ENCODE results near the gene TNFSF9.

The TNFSF9 gene, protein sequence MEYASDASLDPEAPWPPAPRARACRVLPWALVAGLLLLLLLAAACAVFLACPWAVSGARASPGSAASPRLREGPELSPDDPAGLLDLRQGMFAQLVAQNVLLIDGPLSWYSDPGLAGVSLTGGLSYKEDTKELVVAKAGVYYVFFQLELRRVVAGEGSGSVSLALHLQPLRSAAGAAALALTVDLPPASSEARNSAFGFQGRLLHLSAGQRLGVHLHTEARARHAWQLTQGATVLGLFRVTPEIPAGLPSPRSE

DNA sequence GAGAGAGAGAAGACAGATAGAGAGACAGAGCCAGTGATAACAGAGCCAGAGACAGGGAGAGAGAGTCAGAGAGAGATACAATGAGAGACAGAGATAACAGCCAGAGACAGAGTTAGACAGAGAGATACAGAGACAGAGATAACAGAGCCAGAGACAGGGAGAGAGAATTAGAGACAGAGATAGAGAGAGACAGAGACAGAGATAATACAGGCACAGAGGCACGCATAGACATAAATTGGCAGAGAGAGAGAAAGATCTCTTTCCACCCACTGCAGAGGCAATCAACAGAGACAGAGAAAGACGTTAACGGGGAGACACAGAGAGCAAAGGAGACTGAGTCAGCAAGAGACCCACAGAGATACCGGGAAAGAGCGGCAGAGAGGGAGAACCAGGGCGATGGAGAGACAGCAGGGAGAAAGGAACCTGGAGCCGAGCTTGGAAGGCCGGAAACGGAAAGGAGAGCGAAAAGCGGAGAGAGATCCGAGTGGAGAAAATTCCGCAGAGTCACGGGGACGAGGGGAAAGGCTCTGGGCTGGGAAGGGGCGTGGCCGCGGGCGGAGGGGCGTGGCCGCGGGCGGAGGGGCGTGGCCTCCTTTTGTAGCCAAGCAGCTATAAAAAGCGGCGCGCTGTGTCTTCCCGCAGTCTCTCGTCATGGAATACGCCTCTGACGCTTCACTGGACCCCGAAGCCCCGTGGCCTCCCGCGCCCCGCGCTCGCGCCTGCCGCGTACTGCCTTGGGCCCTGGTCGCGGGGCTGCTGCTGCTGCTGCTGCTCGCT lies at the start of gene TNFSF9:
TSS of gene TNFSF9 (plus strand) at position 641 of the 777 bp plus-strand sequence. CDS start at position 652, 11 bp downstream.
- peak; percentile 85 for DNase-seq

DNA sequence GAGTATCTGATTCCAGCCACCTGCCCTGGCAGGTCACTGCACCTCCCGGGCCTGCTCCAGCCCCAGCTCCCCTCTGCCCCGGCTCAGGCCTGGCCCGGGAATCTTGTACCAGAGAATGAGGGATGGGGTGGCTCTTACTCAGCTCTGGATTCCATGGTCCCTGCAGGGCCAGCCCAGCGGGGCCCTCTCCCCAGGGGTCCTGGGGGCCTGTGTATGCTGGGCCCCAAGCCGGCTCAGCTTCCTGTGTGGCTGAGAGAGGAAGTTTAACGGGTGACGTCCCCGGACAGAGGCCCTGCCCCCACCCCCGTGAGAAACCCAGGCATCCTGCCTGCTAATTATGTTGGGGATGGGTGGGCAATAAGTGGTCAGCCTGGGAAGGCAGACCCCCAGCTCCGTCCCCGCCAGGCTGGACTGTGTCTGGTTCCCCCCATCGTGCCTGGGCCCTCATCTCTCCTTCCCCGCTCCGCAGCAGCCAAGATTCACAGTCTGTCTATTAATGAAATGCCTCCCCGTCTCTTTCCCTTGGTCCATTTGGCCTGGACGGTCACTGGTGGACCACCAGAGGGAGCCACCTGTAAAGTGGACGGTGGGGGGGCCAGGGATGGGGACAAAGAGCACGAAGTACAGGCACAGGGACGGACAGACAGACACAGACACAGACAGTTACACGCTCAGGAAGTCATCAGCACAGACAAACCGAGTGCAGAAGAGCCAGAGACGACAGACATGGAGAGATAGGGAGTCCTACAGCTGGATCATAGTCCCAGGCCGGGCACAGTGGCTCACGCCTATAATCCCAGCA lies 49.1 kb upstream of the TNFSF9 start, which contains the start of gene DENND1C:
TSS of gene DENND1C (minus strand) at position 247 of the 802 bp plus-strand sequence. CDS start at position 155, 92 bp downstream.
- peak; percentile 67 for DNase-seq

DNA sequence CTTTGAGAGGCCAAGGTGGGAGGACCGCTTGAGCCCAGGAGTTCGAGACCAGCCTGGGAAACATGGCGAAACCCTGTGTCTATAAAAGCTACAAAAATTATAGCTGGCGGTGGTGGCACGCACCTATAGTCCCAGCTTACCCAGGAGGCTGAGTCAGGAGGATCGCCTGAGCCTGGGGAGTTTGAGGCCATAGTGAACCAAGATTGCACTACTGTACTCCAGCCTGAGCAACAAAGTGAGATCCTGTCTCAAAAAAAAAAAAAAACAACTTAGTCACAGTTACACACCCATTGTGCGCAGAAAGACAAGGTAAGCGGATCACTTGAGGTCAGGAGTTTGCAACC lies 48.5 kb upstream of the TNFSF9 start:
- no peak for DNase-seq

DNA sequence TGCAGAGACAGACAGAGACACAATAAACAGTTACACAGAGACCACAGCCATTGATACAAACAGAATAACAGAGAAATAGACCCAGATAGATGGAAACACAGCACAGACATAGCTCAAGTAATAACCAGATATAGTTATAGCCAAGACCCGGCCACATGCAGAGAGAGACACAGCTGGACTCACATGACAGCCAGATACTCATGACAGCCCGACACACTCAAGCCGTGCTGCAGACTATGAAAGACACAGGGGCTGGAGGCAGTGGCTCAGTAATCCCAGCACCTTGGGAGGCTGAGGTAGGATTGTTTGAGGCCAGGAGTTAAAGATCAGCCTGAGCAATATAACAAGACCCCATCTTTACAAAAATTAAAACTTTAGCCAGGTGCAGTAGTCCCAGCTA lies 47.6 kb upstream of the TNFSF9 start:
- no peak for DNase-seq

DNA sequence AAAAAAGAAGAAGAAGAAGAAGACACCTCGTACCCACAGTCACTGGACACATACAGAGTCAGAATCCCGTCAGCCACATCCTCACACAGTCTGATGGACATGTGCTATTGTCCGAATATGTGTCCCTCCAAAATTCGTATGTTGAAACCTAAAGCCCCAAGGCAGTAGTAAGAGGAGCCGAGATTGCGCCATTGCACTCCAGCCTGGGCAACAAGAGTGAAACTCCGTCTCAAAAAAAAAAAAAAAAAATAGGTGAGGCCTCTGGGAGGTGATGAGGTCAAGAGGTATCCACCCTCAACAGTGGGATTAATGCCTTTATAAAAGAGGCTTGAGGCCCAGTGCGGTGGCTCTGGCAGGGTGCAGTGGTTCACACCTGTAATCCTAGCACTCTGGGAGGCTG lies 46.6 kb upstream of the TNFSF9 start:
- no peak for DNase-seq

DNA sequence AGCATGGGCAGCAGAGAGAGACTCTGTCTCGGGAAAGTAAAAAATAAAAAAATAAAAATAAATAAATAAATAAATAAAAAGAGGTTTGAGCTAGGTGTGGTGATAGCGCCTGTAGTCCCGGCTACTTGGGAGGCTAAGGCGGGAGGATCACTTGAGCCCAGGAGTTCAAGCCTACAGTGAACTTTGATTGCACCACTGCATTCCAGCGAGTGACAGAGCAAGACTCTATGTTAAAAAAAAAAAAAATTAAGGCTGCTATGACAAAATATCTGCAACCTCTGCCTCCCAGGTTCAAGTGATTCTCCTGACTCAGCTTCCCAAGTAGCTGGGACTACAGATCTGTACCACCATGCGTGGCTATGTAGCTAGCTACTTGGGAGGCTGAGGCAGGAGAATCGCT lies 46.0 kb upstream of the TNFSF9 start:
- no peak for DNase-seq

DNA sequence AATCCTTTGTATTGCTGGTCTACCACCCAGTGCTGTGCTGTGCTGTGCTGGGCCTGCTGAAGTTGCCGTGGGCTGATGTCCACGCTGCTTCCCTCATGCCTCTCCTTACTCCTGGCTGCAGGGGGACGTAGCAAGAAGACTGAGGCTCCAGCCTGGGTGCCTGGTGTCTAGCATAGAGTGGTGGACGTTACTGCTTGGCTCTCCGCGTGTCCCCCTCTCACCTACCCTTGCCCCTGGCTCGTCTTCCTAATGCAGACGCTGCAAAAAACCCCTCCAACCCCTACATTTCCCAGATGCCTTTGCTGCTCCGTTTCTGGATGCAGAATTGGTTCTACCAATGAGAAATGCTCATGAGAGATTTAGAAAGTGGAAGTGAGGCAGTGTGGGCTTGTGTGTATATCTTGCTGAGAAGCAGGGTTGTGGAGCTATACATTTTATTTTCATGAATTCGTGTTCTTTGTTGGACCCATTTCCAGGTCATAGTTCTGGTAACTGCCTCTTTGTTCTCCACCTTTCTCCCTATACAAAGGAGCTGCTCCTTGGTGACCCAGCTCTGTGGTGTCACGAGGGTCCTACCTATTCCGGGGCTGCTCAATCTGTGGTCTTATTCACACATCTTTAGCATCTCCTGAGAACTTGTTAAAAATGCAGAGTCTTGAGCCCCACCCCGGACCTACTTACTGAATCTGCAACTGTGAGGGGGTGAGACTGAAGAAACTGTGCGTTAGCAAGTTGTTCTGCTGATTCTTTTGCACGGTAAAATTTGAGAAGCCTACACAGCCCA lies 41.4 kb upstream of the TNFSF9 start:
- DNase-seq = no peak

DNA sequence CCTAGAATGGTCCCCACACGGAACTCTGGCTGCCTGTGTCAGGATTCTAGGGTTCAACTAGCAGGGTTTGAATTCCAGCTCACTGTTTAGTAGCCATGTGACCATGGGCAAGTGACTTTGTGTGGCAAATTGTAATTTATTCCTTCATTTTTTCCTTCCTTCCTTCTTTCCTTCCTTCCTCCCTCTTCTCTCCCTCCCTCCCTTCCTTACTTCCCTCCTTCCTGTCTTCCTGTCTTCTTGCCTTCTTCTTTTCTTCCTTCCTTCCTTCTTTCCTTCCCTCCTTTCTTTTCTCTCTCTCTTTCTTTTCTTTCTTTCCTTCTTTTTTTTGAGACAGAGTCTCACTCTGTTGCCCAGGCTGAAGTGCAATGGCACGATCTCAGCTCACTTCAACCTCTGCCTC lies 40.7 kb upstream of the TNFSF9 start:
- no peak for DNase-seq

DNA sequence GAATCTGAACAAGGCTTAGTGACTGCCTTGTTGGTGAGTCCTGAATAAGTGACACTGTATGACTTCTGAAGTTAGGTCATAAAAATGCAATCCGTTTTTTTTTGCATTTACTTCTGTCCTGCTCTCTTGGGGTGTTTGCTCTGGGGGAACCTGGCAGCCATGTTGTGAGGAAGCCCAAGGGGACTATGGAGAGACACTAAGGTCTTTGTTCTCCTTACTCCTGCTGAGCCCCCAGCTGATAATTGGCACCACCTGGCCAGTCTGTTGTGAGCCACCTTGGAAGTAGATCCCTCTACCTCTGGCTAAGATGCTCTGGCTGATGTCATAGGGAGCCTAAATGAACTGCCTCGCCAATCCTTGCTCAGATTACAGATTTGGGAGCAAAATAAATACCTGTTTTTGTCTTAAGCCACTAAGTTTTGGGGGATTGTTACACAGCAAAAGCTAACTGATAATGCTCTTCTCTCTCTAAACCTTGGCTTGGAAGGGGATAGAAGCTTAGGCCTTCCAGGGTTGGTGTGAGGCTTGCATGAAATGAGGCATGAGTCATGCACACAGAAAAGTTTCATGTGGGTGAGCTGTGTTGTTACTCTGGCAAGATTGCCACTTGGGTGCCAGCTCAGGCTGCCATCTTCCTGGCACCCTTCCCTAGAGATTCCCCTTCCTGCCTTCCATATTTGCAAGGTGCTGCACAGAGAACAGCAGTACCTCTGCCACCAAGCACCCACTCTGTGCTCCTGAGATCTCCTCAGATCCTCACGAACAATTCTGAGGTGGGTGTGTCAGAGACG lies 38.8 kb upstream of the TNFSF9 start:
- DNase-seq = no peak

DNA sequence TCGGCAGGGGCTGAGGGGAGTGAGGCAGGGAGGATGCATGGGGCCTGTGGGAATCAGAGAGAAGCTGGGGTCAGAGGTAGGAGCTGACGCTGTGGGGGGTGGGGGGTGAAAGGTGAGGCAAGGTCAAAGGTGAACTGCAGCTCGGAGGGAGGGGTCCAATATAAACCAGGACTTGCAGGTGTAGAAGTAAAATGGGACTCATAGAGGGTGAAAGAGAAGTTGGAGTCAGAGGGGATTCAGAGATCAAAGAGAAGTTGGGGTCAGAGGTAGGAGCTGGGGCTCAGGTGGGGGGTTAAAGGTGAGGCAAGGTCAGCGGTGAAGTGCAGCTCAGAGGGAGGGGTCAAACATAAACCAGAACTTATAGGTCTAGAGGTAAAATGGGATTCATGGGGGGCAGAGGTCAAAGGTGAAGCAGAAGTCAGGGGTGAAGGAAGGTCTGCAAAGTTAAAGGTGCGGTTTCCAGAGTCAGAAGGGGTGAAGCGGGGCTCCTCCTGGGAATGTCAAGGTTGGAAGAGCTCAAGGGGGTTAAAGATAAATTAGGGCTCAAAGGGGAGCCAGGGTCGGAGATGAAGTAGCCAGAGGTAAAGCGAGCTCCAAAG lies 36.3 kb upstream of the TNFSF9 start:
- DNase-seq = no peak

DNA sequence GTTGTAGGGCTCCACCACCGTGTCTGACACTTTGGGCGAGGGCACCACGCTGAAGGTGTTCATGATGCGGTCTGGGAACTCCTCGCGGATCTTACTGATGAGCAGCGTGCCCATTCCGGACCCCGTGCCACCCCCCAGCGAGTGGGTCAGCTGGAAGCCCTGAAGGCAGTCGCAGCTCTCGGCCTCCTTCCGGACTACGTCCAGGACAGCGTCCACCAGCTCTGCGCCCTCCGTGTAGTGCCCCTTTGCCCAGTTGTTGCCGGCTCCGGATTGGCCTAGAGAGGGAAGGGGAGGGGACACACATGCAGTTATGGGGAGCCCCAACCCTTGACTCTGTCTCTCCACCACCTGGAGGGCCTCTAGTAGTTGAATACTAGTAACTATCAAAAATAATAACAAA lies 34.9 kb upstream of the TNFSF9 start:
- DNase-seq = no peak

DNA sequence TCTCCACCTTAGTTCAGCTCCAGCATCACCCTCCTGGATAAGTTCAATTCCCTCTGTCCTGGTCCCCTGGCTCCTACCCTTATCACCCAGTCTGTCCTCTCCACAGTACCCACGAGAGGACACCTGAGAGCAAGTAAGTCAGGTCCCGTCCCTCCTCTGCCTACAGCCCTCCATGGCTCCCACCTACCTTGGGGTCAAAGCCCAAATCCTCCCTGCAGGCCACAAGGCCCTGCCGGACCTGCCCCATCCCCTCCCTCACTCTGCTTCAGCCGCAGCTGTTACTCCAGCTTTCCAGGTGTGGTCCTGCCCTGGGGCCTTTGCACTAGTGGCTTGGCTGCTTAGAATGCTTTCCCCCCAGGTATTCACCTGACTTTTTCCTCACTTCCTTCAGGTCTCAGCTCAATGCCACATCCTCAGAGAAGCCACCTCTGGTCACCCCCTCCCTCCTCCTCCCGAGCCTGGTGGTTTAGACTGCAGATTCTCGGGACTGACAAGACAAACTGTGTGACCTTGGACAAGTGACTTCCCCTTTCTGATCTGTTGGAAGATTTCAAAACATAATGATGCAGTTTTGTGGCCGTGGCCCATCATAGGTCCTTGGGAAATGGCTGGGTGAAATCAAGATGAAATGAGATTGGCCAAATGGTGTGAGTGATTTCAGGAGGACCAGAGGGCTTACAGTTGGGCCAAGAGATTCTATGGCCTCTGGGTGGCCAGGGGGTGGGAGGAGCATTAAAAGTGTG lies 32.4 kb upstream of the TNFSF9 start:
- no peak for DNase-seq

DNA sequence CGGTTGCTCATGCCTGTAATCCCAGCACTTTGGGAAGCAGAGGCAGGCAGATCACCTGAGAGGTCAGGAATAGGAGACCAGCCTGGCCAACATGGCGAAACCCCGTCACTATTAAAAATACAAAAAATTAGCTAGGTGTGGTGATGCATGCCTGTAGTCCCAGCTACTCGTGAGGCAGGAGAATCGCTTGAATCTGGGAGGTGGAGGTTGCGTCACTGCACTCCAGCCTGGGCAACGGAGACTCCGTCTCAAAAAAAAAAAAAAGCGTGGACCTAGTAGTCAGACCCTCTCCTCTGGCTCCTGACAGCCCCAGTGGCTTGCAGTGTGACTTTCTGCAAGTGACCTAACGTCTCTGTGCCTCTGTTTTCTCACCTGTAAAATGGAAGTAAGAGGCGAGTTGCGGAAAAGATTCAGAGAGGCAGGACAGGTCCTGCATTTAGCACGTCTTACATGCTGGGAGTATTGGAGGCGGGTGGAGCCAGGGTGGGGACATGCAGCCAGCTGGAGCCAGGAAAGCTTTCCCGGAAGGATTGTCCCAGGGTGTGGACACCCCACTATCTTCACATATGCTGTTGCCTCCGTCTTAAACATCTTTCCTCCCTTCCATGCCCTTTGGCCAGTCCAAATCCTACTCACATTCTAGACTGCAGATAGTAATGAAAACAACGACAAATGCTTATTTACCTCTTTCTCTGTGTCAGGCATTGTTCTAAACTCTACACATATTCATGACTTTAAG lies 31.6 kb upstream of the TNFSF9 start:
- no peak for DNase-seq

DNA sequence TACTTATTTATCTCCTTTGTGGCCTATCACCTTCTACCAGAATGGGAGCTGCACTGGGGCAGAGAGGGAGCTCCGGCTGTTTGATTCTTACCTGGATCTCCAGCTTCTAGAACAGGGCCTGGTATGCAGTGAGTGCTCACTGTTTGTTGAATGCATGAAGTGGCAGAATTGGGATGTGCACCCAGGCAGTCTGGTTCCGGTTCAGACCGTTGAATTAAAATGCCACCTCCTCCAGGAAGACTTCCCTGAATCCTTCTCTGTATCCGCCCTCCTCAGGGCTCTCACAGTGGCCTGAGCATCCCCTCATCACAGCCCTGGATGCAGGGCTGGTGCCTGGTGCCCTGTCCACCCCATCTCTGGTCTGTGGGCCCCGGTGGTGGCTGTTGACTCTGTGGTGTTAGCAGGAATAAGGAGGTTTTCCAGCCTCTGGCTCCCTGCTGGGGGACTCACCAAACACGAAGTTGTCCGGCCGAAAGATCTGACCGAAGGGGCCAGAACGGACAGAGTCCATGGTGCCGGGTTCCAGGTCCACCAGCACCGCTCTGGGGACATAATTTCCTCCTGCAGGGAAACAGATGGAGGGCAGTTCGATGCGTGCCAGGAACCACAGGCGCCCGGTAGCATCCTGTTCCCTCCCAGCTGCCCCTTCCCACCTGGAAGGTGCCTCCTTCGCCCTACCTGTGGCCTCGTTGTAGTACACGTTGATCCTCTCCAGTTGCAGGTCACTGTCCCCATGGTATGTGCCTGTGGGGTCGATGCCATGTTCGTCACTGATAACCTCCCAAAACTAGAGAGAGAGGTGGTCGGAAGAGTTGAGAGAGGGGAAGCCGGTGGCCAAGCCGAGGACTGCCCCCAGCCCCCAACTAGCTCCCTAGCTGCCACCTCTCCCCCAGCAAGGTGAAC lies 29.7 kb upstream of the TNFSF9 start:
- DNase-seq = no peak

DNA sequence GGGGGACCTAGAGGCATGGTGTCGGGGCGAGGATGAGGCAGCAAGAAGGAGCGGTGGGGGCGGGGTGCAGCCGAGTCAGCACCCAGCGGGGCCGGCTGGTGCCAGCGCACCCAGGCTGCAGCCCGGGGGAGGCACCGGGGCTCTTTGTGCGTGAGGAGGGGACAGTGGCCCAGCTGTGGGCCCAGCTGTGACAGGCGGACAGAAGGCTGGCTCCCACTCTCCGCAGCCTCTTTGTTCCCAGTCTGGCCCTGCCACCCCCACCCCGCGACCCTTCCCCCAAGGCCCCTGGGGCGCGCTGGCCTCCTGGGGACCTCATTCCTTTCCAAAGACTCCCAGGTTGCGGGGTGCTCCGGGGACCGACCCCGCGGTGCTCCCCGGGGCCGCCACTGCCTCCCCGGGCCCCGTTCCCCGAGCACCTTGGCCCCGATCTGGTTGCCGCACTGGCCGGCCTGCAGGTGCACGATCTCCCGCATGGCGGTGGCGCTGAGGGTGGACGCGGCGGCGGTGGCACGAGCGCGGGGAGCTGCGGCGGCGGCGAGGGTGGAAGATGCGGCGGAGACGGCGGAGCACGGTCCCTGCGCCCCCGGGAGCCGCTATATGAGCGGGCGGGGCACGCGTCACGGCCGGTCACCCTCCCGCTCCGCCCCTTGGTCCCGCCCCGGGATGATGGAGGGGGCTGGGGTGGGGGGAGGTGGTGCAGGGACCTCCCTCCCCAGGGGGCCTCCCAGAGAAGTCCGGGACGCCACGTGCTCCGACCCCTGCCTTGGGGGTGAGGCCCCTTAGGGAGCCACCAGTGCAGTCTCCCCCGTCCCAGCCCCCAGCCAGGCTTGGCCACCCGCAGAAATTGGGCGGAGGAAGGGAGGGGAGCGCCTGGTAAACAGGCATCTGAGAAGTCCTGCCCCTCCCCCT lies 28.8 kb upstream of the TNFSF9 start, which contains the start of gene TUBB4A:
TSS of gene TUBB4A (minus strand) at position 570 of the 909 bp plus-strand sequence. CDS start at position 473, 97 bp downstream.
- DNase-seq = peak; percentile 58

DNA sequence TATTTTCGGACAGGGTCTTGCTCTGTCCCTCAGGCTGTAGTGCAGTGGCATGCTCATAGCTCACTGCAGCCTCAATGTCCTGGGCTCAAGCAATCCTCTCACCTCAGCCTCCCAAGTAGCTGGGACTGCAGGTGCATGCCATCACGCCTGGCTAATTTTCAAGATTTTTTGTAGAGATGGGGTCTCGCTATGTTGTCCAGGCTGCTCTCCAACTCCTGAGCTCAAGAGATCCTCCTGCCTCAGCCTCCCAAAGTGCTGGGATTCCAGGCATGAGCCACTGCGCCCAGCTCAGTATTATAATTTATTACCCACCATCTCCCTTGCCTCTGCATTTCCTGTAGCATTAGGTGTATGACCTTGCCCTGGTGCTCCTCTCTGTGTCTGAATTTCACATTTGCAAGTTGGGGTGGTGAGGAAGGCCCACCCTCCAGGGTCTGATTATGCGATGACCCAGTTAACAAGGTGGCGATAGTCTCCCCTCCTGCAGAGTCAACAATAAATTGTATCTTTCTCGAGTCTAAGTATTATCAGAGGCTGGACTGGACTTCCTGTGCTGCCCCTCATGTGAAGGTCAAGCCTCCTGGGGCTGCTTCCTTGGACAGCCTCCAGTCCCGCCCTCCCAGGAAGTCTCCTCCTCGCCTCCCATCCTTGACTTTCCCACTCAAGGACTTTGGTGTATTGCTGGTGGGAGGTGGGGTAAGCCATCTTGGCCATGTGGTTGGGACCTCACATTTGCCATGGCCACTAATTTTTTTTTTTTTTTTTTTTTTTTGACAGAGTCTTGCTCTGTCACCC lies 27.2 kb upstream of the TNFSF9 start:
- no peak for DNase-seq
